Measurements from ENCODE around the gene DEDD. TPM values are rescaled to one million over a fixed set of nuclear protein-coding genes. Genes with fewer than 3 reads are reported as not detected.

The DEDD gene
- total RNA-seq, 1 experiment from 2014 or later: 44.7 TPM

GRCh38 chr1:161092621-161093028, 39.8 kb downstream of the DEDD start:
- no peak overlapping the region for H3K14ac ChIP-seq (ENCODE audit: insufficient read depth, low read length)
- no CpG with 5 or more reads among the region's 3 CpGs for WGBS (ENCODE audit: extremely low coverage, insufficient read length, low lambda C conversion rate)
- no peaks in the 10 kb centered on the region for H3K36me3 Mint-ChIP-seq (ENCODE audit: insufficient read depth in 1 of 3, low read depth in 3 of 3)
- H2AK5ac ChIP-seq (ENCODE audit: insufficient read length, low read length): no peak overlapping the region
- H3K4me2 ChIP-seq (ENCODE audit: insufficient read depth, insufficient read length, low read length): no peak overlapping the region
- H3K27ac ChIP-seq (ENCODE audit: insufficient read length, low read depth, low read length): no peak overlapping the region
- no peaks in the 10 kb centered on the region; the same call in 1 of the 2 replicates for H3K27me3 ChIP-seq (ENCODE audit: insufficient read depth, low read length)
- no peaks in the 10 kb centered on the region for H3K23me2 ChIP-seq (ENCODE audit: insufficient read length, low read depth, low read length, poor library complexity, severe bottlenecking)
- no peak overlapping the region for H3K4ac ChIP-seq (ENCODE audit: low read depth, low read length)
- no peak overlapping the region for H4K8ac ChIP-seq (replicated peaks; ENCODE audit: insufficient read length, low read depth, low read length)
- no peaks in the 10 kb centered on the region for H3K4me1 ChIP-seq (ENCODE audit: insufficient read depth, low read length)
- H3K27me3 Mint-ChIP-seq (ENCODE audit: low read depth): peaks cover 11% of the 10 kb centered on the region
- H3K4me1 Mint-ChIP-seq: peaks cover 10 to 11% of the 10 kb centered on the region in 2 experiments
- no peak overlapping the region for H4K5ac ChIP-seq (ENCODE audit: insufficient read length, low read depth, low read length)
- no peak overlapping the region for H3T11ph ChIP-seq (ENCODE audit: low read length)
- H2BK15ac ChIP-seq (ENCODE audit: low read depth, low read length): no peak overlapping the region
- no peak overlapping the region for H3K18ac ChIP-seq (ENCODE audit: insufficient read length, low read depth, low read length)
- H3K79me1 ChIP-seq (ENCODE audit: insufficient read depth, low read depth, low read length, poor library complexity, severe bottlenecking): no peaks in the 10 kb centered on the region
- H3K4me3 Mint-ChIP-seq: no peak overlapping the region
- DNase-seq: no peak
- no peak overlapping the region for H3K56ac ChIP-seq (ENCODE audit: insufficient read length, low read depth, low read length)
- H2BK5ac ChIP-seq (ENCODE audit: insufficient read length, low read length): no peak overlapping the region
- H2AFZ ChIP-seq (ENCODE audit: low read length): no peak overlapping the region
- H4K91ac ChIP-seq (ENCODE audit: insufficient read length, low read depth, low read length): no peak overlapping the region
- no peak overlapping the region for H2BK12ac ChIP-seq (ENCODE audit: insufficient read length, low read depth, low read length)
- no peaks in the 10 kb centered on the region for H4K20me1 ChIP-seq (ENCODE audit: control insufficient read depth, insufficient read depth, insufficient read length)
- no peak overlapping the region for H3K23ac ChIP-seq (ENCODE audit: insufficient read length, low read depth, low read length)
- no peaks in the 10 kb centered on the region for H3K9me3 ChIP-seq (ENCODE audit: control insufficient read depth, low read depth, low read length)
- TF ChIP-seq, protein P1, sequence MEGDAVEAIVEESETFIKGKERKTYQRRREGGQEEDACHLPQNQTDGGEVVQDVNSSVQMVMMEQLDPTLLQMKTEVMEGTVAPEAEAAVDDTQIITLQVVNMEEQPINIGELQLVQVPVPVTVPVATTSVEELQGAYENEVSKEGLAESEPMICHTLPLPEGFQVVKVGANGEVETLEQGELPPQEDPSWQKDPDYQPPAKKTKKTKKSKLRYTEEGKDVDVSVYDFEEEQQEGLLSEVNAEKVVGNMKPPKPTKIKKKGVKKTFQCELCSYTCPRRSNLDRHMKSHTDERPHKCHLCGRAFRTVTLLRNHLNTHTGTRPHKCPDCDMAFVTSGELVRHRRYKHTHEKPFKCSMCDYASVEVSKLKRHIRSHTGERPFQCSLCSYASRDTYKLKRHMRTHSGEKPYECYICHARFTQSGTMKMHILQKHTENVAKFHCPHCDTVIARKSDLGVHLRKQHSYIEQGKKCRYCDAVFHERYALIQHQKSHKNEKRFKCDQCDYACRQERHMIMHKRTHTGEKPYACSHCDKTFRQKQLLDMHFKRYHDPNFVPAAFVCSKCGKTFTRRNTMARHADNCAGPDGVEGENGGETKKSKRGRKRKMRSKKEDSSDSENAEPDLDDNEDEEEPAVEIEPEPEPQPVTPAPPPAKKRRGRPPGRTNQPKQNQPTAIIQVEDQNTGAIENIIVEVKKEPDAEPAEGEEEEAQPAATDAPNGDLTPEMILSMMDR (conservative IDR thresholded peaks at IDR 0.05): no peak
- no peaks in the 10 kb centered on the region for H3K79me2 ChIP-seq (ENCODE audit: insufficient read depth, low read length)
- no peaks in the 10 kb centered on the region; a peak in 1 of 5 replicates for H3K9me3 Mint-ChIP-seq
- H2BK20ac ChIP-seq (ENCODE audit: low read depth, low read length, poor library complexity, severe bottlenecking): no peak overlapping the region
- H3K9ac ChIP-seq (ENCODE audit: extremely low read depth, insufficient read length, low read length): no peak overlapping the region
- H2BK120ac ChIP-seq (ENCODE audit: low read depth, low read length, poor library complexity, severe bottlenecking): no peak overlapping the region
- no peak overlapping the region; a peak in 1 of 7 replicates for H3K27ac Mint-ChIP-seq
